GM18870 (cell line): Measurements from ENCODE around the gene DMBT1.

ENCODE experiments used
- ATAC-seq: cut with Tn5 transposase; IDR thresholded peaks from one replicate; pipeline ENCODE4 v1.9.1; 2021; ENCODE audit warnings: moderate library complexity; ENCODE audit not compliant: unreplicated experiment

The DMBT1 gene

DNA sequence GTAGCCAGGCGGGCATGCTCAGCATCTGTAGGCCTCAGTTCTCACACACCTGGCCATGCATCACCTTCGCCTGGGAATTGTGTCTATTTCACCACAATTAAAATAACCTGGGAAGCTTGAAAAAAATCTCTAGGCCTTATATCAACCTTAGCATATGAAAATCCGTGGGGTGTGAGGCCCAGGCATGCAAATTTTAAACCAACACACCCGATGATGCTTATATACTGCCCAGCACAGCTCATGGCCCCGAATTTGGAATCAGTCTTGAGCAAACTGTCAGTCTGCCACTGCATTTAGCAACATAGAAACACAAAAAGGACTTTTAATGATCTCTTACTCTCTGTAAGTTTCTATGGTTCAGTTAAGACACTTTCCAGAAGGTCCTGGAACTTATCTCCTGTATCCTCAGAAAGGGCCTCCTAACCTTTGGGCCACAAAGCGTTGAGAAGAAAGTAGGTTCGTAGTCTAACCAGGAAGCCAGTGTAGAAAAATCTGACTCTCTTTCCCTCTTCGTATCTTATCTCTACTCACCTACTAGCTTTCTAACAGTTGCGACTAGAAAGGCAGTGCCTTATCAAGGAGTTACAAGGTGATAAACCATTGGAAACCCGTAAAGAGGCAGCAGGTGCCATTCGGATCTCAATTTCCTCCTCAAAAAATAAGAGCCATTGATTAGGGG, 12.0 kb upstream of the DMBT1 start:
- ATAC-seq = no peak

GRCh38 chr10:122549636-122550035, 10.9 kb upstream of the DMBT1 start:
- no peak for ATAC-seq

GRCh38 chr10:122550427-122550826, 10.1 kb upstream of the DMBT1 start:
- no peak for ATAC-seq

GRCh38 chr10:122550983-122551382, 9.6 kb upstream of the DMBT1 start:
- ATAC-seq = no peak

- ATAC-seq = no peak
Observed at GRCh38 chr10:122551450-122551849, 9.1 kb upstream of the DMBT1 start.

DNA sequence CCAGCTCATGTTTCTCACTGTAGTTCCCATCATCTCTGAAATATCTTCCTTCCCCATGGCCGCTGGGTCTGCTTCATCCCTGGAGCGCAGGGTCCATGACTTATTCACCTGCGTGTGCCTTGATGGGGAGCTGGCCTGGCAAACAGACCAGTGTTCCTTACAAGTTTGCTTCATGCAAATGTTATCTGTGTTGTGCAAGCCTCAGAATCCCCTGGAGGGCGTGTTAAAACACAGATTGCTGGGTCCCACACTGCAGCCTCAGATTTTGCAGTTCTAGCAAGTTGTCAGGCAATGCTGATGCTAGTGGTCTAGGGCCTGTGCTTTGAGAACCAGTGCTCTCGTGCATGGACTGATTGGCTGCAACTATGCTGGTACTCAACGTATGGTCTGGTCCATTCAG, 7.2 kb upstream of the DMBT1 start:
- ATAC-seq = no peak

GRCh38 chr10:122554131-122555036, 6.2 kb upstream of the DMBT1 start:
- no peak for ATAC-seq

DNA sequence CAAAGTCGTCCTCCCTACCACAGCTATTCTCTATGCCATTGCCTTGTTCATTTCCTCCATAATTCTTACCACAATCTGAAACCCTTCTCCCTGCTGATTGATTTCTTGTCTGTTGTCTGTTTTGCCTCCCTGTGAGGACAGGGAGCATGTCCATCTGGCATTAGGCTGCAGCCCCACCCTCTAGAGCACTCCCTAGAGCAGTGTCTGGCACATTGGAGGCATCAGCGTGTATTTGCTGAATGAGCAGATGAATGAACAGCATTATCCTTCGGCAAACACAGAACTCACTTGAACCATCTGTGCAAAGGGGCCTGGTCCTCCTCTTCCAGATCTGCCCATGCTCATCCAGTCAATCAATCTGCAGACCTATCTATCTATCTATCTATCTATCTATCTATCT, 5.1 kb upstream of the DMBT1 start:
- ATAC-seq = no peak

DNA sequence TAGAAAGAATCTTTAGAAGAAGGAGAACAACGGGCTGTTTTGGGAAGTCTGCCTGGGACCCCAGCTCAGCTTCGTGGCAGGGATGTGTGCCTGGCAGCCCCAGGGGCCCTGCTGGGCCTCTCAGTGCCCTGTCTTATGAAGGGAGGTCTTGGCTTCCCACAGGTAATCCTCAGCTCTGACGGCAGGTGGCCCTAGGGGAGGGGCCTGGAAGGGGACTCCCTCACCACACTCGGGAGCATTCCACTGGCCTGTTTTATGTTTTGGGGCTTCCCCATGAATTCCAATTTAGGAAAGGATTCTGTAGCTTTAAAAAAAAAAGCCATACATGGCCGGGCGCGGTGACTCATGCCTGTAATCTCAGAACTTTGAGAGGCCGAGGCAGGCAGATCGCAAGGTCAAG, 3.0 kb upstream of the DMBT1 start:
- ATAC-seq = no peak

- ATAC-seq = no peak
Observed at GRCh38 chr10:122558452-122558851, 2.1 kb upstream of the DMBT1 start.

DNA sequence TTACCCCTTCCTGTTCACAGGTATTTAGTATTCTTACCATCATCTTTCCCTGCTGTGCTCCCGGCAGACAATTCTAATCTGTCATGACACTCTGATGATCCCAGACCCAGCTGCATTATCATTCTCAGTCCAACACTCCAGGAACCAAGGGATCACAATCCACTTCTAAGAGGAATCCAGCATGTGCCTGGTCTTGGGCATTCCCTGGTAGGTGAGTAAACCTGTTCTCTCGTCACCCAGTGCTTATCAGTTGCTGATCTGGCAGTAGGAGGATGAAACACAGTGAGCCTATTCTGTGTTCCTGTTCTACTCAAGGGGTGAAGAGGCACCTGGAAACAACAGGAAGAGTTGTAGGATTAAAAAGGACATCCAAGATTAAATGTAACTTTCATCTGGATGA, 1.3 kb upstream of the DMBT1 start:
- no peak for ATAC-seq

GRCh38 chr10:122561212-122561611, 658 bp downstream of the DMBT1 start:
- no peak for ATAC-seq

GRCh38 chr10:122561792-122562191, 1.2 kb downstream of the DMBT1 start:
- ATAC-seq = no peak

DNA sequence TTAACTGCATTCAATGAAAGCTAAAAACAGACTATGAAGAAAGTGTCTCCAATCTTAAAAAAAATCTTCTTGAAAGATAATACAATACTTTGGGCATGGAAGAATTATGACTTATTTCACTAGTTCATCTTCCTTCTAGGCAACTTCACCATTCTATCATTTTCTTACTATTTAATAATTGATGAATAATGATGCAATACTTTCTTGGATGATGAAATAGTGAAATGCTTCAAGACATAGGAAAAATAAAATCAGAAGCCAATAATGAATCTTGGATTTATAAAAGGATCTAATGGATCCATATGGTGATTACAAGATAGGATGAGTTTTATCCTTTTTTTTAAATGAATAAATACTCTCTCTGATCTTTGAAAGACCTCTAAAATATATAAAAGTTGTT, 4.4 kb downstream of the DMBT1 start:
- ATAC-seq = no peak

DNA sequence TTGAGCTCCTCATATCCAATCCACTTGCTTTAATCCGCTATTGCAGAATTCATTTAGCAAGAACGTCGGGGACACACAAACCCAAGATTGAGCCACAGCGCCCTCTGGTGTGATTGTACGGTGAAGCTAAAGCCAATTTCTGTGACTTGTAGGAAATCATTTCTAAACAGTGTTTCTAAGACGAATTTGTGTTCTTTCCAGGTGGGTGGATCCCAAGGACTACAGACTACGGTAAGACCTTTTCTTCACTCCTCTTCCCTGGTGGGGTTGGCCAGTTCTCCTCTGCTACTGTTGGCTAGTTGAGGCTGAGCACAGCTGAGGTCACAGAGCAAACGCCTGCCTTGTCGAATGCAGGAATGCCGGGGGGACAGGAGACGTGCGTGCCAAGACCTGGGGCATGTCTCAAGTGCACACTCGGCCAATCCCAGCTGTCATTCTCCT, 5.2 kb downstream of the DMBT1 start:
- no peak for ATAC-seq

DNA sequence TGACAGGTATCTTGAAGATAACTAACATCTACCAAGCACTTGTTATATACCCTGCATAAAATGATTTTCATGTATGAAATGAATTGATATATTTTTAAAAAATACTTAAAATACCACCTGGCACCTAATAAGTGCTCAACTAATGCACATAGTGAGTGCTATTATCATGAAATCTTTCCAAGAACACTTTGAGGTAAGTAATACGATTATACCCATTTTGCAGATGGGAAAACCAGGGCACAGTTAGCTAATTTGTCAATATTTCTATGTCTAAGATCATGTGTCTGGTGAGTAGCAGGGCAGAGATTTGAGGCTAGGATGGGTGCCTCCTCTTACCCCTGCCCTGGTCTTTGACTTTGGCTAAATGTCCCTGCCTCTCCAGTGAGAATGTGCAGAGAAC, 6.1 kb downstream of the DMBT1 start:
- no peak for ATAC-seq

DNA sequence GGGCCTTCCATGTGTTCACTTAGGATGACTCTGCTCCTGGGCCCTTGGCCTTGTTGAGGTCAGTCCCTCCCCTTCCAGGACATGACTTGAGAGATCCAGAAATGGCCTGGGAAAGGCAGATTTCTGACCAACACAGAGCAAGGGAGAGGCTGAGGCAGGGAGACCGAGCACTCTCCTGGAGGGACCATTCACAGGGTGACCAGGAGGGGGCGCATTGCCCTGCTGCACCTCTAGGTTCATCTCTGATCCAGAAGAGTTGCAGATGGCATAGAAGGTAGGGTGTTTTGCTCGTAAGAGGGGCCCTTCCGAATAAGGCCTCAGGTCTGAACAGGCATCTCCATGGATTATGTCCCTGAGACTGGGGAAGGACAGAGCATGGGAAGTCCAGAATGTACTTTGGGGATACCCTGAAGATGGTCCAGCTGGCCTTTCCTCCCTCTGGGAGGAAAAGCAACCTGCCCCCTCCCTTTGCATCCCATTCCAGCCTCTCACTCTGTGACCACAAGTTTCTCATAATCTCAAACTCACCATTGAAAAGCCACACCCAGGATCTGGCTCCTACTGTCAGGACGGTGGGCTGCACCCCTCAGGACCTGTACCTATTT, 6.6 kb downstream of the DMBT1 start:
- ATAC-seq = no peak

GRCh38 chr10:122568551-122568950, 8.0 kb downstream of the DMBT1 start:
- ATAC-seq = no peak

- no peak for ATAC-seq
Observed at GRCh38 chr10:122570920-122571319, 10.4 kb downstream of the DMBT1 start.

DNA sequence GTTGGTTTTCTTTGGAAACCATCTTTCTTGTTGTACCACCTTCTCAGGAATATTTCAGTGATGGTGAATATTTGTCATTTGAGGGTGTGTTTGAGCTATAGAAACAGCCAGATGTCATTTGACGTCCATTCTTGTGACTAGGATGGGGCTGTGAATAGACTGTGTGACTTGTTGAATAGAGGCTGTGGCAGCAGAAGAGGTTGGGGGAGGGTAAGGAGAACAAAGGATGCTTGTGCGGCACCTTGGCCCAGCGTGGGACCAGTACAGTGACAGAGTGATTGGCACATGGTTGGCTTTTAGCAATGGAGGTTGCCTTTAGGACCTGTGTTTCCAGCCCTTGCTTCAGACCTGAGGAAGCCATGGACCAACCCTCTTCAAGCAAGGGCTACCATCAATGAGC, 11.3 kb downstream of the DMBT1 start:
- no peak for ATAC-seq

- ATAC-seq = no peak
Observed at GRCh38 chr10:122575776-122576175, 15.2 kb downstream of the DMBT1 start.

DNA sequence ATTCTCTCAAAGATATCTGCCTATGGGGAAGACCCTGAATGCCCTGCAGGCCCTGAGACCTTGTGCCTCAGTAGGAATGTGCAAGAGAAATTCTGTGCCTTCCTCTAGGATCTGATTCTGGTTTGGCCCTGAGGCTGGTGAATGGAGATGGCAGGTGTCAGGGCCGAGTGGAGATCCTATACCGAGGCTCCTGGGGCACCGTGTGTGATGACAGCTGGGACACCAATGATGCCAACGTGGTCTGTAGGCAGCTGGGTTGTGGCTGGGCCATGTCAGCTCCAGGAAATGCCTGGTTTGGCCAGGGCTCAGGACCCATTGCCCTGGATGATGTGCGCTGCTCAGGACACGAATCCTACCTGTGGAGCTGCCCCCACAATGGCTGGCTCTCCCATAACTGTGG, 15.7 kb downstream of the DMBT1 start:
- no peak for ATAC-seq
